Neural progenitor cell (in vitro differentiated cells): ENCODE results near the gene OSBPL1A.

ENCODE experiments used
- CTCF ChIP-seq: fragments of 200-600 bp; sonication (generic); IDR thresholded peaks from 2 replicates; pipeline ENCODE4 v1.5.1; 2017; ENCODE audit warnings: antibody characterized with exemption, mild to moderate bottlenecking
- EZH2 ChIP-seq: fragments of 200-600 bp; sonication (generic); IDR thresholded peaks from 2 replicates; pipeline ENCODE4 v1.6.1; 2017; ENCODE audit warnings: antibody characterized with exemption, mild to moderate bottlenecking, moderate library complexity

DNA sequence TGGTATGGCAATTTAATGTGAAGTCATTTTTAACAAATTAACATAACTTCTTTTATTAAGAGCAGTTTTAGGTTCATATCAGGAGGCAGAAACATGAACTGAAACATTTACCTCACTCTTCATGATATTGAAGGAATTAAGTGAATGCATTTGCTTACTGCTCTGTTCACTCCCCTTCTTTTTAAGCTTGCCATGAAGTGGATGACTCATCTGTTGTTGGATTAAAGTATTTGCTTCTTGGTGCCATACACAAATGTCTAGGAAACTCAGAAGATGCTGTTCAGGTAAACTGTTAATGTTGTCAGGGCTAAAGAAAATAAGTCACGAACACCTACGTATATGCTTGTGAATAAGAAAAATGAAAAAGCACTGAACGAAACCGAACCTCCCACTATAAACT is 268.9 kb downstream of the OSBPL1A start:
- no peak for TF ChIP-seq CTCF
- TF ChIP-seq EZH2 = no peak
